ENCODE results near the gene ANO8. TPM values are rescaled to one million over a fixed set of nuclear protein-coding genes. Genes with fewer than 3 reads are reported as not detected.

ANO8 gene
- total RNA-seq, 1 experiment from 2014 or later: 5.6 TPM

GRCh38 chr19:17328517-17329365 is 5.9 kb downstream of the ANO8 start:
- no peak for DNase-seq (ENCODE audit: low read depth)

DNA sequence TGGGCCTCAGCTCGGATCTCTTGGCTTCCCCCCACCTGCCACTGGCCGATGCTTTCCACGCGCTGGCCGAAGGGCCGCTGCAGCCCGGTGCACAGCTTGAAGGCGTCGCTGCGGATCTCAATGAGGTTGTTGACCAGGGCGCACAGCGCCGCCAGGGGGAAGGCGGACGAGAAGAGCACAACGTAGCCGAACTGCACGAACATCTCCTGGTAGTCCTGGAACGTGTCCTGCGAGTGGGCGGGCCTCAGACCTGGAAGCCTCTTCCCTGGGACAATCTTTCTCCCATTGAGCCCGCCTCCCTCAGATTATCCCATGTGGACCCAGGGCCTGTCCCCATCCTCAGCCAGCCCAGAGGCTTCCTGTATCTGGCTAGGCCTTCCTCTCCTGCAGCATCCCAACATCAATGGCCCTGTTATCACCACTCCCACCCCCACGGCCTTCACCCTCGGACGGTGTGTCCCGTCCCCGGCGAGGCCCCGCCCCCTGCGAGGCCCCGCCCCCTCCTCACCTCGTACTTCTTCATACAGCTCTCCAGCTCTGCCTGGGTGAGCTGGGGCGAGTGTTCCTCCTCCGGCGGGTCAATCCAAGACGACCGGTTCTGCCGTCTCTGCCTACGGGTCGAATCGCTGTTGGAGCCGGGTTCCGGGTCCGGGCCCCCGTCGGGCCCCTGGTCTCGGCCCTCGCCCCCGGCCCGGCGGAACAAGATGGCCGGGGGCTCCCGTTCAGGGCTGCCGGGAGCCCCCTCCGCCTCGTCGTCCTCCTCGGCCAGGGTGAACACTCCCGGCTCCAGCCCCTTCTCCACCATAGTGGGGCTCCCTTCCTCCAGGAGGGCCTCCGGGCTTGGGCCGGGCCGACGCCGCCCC is 6.8 kb downstream of the ANO8 start:
- DNase-seq (ENCODE audit: low read depth): no peak

GRCh38 chr19:17327068-17327653 is 7.5 kb downstream of the ANO8 start:
- no peak for DNase-seq (ENCODE audit: low read depth)

- DNase-seq (ENCODE audit: low read depth): no peak
Observed at GRCh38 chr19:17326595-17326966, 8.1 kb downstream of the ANO8 start.

GRCh38 chr19:17325881-17326594 is 8.6 kb downstream of the ANO8 start:
- DNase-seq (ENCODE audit: low read depth): no peak

DNA sequence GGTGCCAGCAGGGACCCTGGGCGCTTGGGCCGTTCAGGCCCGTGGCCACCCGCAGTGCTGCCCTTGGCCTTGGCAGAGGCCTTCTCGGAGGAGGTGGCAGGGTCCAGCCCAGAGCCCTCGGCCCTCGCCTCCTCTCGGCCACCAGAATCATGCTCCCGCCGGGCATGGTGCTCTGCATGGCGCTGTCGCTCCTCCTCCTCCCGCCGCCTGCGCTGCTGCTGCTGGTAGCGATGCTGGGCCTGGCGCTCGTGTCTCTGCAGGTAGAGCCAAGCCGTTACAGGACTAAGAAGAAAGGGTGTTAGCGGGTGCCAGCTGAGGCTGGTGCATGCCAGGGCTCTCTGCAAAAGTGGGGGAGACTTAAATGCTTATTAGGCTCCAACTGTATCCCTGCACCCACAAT is 9.5 kb downstream of the ANO8 start:
- no peak for DNase-seq (ENCODE audit: low read depth)

DNA sequence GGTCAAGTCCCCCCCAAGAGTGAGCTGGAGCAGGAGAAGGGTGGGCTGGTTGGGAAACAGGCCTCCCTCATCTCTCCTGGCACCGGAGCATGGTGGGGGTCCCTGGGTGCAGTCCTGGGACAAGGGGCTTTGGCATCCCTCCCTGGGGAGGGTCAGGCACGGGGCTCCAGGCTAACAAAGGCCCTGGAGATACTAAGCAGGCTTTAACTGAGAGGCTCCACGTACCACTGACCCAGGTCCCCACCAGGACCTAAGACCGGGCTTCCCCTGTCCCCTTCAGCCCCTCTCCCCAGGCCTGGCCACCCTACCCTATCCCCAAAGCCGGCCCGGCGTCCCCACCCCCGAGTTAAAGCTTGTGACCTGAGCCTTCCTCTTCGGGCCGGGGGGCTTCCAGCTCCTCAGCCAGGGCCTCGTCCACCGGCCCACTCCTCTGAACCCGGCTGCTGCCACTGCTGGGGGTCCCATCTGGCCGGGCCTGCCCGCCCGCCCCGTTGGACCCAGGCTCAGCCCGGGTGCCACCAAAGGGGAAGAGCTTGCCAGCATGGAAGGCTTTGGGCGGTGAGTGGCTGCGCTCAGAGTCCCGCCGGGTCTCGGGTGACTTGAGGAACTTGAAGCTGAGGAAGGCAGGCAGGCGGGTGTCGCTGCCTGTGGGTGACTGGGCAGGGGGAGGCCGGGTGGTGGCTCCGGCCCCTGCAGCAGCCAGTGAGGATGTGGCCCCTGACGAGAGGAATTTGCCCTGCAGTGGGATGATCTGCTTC is 10.1 kb downstream of the ANO8 start:
- DNase-seq (ENCODE audit: low read depth): no peak

GRCh38 chr19:17323964-17324332 is 10.7 kb downstream of the ANO8 start:
- DNase-seq (ENCODE audit: low read depth): no peak

DNA sequence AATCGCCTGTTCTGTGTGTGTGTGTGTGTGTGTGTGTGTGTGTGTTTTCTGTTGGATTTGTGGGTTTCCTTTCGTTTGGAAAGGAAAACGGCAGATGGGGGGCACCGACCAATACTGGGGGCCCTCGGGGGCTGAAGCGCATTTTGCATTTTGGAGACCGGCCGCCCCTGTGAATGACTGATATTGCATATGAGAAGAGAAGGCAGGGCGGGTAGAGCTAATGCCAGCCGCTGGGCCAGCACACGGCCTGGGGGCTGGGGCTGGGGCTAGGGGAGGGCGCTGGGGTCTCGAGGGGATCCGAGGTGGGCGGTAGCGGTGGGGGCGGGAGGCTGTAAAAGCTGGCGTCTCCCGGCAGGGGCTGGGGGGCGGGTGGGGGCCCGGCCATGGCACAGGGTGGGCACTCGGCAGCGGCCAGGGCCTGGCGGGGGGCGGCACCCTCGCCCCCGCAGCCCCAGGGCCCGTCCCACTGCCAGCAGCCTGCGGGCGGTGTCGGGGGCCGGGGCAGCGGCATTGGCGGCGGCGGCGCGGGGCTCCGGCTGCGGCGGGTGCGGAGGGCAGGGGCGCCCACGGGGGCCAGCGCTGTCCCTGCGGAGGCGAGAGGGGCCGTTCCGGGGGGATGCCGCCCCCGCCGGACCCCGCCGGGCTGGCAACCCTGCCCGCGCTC is 11.2 kb downstream of the ANO8 start:
- no peak for DNase-seq (ENCODE audit: low read depth)

DNA sequence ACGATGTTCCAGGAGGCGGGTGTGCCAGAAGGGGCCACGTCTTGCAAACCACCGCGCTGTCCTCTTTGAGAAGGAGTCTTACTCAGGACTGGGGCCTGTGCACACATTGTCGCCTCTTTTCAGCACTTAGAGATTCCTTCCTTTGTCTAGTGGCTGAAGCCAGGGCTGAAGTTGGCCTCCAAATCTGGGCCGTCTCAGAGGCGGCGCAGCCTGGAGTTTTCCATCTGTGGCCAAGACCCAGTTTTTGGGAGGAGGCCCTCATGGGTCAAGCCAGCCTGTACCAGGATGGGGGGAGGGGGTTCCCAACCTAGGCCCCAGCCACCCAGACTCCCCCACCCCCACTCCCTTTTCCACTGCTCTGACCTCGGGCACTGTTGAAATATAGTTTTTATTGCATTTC is 11.8 kb downstream of the ANO8 start:
- DNase-seq (ENCODE audit: low read depth): no peak

DNA sequence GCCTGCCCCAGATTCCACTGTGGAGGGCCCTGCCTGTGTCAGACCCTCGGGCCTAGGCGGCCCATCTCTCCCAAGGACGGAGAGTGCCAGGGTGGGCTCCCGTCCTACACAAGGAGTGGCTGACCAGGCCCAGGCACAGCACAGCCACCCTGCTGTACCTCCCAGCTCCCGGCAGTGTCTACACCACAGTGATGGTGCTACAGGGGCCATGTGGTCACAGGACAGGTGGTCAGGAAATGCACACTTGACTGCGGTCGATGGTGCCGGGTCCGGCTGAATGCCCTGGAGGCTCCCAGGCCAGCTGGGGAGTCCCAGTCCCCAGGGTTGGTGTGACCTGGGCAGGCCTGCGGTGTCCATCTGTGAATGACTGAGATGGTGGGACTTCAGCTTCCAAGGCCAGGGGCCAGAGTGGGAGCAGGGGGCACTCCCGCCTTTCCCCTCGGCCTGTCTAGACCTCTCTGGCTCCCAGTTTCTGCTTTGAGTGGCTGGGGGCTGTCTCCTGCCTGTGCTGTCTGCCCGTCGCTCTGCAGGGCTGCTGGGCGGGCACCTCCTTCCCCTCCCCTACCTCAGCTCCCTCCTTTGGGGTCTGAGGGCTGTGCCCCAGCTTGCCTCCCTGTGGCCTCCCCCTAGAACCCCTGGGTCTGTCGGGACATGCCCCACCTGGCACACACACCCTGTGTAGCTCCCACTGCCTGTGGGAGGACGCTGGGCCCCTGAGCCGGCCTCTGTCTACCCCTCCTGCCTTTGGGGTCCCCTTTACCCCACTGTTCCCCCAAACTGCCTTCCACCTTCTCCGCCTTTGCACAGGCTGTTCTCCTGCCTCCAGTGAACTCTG is 12.8 kb downstream of the ANO8 start:
- DNase-seq (ENCODE audit: low read depth): no peak

- no peak for DNase-seq (ENCODE audit: low read depth)
Observed at GRCh38 chr19:17320435-17320834, 14.2 kb downstream of the ANO8 start.

DNA sequence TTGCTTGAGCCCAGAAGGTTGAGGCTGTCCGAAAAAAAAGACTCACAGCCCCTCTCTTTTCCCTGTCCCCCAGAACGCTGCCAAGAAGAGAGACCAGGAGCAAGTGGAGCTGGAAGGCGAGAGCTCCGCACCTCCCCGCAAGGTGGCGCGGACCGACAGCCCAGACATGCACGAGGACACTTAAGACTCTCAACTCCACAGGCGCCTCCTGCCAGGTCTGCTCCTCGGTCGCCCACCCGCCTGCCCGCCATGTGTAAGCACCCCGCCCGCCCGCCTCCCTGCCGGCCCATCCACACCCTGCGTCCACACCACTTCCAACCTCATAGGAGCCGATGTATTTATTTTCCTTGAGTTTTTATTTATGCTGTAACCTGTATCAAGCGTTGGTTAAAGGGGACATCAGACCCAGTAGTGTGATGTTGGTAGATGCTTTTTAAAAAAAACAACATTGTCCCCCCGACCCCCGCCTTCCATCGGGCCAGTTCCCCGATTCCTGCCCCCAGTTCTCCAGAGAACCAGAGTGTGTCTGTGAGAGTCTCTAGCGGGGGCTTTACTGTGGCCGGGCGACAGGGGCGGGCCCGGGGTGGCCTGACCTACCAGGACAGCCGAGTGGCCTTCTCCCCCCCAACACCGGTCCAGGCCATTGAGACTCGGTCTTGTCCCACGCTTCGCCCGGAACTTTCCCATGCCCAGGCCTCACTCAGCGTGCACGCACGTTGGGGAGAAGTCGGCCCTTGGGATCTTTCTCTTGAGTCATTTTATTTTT is 15.0 kb downstream of the ANO8 start:
- no peak for DNase-seq (ENCODE audit: low read depth)

DNA sequence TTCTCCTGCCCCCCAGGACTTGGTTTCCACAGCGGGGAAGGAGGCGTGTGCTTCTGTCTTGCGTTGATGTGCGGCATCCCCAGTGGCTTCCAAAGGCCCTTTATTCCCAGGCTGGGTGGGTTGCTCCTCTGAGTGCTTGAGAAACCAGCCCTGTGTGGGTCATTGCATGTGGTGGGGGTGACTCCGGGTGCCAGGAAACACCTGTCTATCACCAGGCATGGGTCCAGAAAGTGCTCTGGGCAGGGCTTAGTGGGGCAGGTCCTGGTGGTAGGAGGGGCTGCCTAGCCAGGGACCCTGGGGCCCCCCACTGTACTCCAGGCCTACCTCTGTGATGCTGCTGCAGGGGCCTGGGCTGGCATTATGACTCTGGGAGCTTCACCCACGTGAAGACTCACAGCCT is 15.7 kb downstream of the ANO8 start:
- no peak for DNase-seq (ENCODE audit: low read depth)

GRCh38 chr19:17314007-17314593 is 20.6 kb downstream of the ANO8 start:
- no peak for DNase-seq (ENCODE audit: low read depth)

GRCh38 chr19:17312189-17313113 is 22.2 kb downstream of the ANO8 start:
- no peak for DNase-seq (ENCODE audit: low read depth)

DNA sequence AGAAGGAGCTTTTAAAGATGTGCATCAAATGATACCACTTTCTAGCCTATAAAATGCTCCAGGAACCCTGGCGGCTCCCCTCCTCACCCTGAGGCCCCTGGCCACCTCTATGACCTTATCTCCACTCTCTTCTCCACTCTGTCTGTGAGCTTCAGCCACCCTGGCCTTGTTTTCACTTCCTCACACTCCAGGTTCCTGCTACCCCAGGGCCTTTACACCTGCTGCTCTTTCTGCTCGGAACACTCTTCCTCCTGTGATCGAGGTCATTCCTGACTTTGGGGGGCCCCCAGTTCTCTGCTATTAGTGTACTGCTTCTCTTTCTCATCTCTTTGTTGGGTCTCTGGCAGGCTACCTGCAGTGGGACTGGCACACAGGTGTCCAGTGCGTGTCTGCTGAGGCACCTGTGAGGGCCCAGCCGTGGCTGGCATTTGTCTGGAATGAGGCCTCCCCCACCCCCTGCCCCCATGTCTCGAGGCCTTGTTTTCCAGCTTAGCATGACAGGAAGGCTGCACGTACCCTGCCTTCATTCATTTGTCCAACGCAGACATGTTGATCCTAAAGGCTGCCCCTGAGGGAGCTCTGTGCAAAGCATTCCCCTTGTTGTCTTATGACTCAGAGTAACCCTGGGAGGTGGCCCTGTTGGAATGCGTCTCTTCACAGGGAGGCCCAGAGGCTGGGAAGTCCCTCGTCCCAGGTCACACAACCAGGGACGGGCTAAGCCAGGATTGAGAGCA is 23.0 kb downstream of the ANO8 start:
- DNase-seq (ENCODE audit: low read depth): peak; percentile 95

Data from M059J (cell line).